GM12878 (cell line): ENCODE measurements around the gene C6orf15.

Experiments used
- ATF7 ChIP-seq: fragments of 450-650 bp; IDR thresholded peaks from 2 replicates; pipeline ENCODE4 v1.6.1; 2016; ENCODE audit warnings: low read depth, mild to moderate bottlenecking
- NR2C2 ChIP-seq: IDR thresholded peaks from 2 replicates; pipeline ENCODE4 v1.6.1; 2011; ENCODE audit warnings: borderline replicate concordance, low read depth; ENCODE audit not compliant: control insufficient read depth, insufficient read length
- TF ChIP-seq, protein P1 (sequence below): fragments of 450-650 bp; IDR thresholded peaks from 2 replicates; pipeline ENCODE4 v1.6.1; 2017; ENCODE audit warnings: mild to moderate bottlenecking, low read depth, inconsistent platforms; ENCODE audit not compliant: poor library complexity, severe bottlenecking
- TF ChIP-seq, protein P2 (sequence below), 3 experiments: IDR thresholded peaks in 2 of 3; conservative IDR thresholded peaks in 1 of 3; 2 replicates each; pipeline ENCODE4 v1.5.1; 2011; ENCODE audit warnings: low read depth in 3 of 3, low read length in 3 of 3, mild to moderate bottlenecking in 3 of 3, control low read depth in 2 of 3, moderate library complexity in 2 of 3, inconsistent platforms in 1 of 3, mixed read lengths in 1 of 3; ENCODE audit not compliant: control insufficient read depth in 2 of 3, insufficient read depth in 1 of 3; ENCODE audit errors: extremely low read depth in 1 of 3
- TF ChIP-seq, protein P3 (sequence below): IDR thresholded peaks from 2 replicates; pipeline ENCODE4 v1.6.1; 2011; ENCODE audit warnings: borderline replicate concordance, low read depth, mild to moderate bottlenecking, moderate library complexity, mixed read lengths, low read length; ENCODE audit not compliant: insufficient read depth; ENCODE audit errors: extremely low read length

DNA sequence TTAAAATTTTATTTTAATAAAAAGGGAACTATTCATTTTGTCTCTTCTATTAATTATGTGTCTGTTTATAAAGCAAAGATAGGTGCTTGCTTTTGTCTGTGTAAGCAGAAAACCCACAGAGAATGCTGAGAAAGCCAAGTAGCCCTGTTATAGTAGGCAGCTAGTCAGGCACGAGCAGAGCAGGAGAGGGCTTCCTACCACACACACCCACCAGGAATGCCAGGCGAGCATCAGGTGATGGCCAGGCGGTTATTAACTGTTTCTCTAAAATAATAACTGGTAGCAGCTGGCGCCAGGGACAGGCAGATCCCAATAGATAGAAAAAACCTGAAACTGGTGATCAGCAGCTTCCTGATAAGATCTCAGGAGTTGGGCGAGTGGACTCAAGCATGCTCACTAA lies 15.7 kb downstream of the C6orf15 start:
- TF ChIP-seq, protein P1, sequence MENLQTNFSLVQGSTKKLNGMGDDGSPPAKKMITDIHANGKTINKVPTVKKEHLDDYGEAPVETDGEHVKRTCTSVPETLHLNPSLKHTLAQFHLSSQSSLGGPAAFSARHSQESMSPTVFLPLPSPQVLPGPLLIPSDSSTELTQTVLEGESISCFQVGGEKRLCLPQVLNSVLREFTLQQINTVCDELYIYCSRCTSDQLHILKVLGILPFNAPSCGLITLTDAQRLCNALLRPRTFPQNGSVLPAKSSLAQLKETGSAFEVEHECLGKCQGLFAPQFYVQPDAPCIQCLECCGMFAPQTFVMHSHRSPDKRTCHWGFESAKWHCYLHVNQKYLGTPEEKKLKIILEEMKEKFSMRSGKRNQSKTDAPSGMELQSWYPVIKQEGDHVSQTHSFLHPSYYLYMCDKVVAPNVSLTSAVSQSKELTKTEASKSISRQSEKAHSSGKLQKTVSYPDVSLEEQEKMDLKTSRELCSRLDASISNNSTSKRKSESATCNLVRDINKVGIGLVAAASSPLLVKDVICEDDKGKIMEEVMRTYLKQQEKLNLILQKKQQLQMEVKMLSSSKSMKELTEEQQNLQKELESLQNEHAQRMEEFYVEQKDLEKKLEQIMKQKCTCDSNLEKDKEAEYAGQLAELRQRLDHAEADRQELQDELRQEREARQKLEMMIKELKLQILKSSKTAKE, result no peak
- TF ChIP-seq, protein P2, sequence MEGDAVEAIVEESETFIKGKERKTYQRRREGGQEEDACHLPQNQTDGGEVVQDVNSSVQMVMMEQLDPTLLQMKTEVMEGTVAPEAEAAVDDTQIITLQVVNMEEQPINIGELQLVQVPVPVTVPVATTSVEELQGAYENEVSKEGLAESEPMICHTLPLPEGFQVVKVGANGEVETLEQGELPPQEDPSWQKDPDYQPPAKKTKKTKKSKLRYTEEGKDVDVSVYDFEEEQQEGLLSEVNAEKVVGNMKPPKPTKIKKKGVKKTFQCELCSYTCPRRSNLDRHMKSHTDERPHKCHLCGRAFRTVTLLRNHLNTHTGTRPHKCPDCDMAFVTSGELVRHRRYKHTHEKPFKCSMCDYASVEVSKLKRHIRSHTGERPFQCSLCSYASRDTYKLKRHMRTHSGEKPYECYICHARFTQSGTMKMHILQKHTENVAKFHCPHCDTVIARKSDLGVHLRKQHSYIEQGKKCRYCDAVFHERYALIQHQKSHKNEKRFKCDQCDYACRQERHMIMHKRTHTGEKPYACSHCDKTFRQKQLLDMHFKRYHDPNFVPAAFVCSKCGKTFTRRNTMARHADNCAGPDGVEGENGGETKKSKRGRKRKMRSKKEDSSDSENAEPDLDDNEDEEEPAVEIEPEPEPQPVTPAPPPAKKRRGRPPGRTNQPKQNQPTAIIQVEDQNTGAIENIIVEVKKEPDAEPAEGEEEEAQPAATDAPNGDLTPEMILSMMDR (IDR thresholded peaks at IDR 0.05 in 2 of 3, conservative IDR thresholded peaks at IDR 0.05 in 1 of 3; ENCODE audit: control insufficient read depth in 2 of 3, extremely low read depth in 1 of 3, insufficient read depth in 1 of 3, low read depth in 3 of 3, low read length in 3 of 3), result no peak
- TF ChIP-seq ATF7 (no peak), NR2C2 (no peak)
- TF ChIP-seq, protein P3, sequence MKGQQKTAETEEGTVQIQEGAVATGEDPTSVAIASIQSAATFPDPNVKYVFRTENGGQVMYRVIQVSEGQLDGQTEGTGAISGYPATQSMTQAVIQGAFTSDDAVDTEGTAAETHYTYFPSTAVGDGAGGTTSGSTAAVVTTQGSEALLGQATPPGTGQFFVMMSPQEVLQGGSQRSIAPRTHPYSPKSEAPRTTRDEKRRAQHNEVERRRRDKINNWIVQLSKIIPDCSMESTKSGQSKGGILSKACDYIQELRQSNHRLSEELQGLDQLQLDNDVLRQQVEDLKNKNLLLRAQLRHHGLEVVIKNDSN, result no peak
